Superior temporal gyrus (tissue), 1 donor: Measurements from ENCODE around the gene MADD.

ENCODE experiments used
- DNase-seq: peaks from one replicate; pipeline ENCODE4 v3.0.0-alpha.2; 2016; ENCODE audit errors: extremely low spot score

Gene MADD

DNA sequence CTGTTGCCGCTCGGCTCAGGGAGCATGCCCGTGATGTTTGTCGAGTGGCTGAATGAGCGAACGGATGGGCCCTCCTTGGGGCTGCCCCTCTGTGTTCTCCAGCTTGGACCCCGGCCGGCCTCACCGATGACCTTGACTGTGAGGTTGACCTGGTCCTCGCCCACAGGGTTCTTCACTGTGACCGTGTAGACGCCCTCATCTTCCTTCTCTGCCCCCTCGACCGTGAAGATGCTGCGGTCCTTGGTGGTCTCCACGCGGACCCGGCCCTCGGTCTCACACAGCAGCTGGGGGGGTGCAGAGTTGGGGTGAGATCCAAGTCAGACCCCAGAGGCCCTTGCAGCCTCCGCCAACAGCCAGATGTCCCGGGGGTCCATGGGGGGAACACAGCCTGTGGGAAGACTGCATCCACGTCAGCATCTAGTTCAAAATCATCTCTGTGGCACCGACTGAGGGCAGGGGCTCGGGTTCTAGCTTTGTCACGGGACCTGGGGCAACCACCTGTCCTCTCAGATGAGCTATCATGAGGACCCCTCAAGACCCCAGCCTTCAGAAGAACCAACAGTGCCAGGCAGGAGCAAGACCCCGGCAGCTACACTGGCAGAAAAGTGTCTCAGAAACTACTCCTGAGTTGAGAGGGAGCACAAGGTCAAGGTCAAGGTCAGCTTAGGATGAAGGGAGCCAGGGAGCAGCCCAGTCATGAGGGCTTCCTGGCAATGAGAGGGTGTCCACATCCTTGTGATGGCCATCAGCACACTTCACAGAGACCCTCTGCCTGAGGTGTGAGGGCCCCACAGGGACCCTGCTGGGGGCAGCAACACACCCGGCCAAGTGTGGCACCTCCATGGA, 68.7 kb downstream of the MADD start:
- DNase-seq = no peak

DNA sequence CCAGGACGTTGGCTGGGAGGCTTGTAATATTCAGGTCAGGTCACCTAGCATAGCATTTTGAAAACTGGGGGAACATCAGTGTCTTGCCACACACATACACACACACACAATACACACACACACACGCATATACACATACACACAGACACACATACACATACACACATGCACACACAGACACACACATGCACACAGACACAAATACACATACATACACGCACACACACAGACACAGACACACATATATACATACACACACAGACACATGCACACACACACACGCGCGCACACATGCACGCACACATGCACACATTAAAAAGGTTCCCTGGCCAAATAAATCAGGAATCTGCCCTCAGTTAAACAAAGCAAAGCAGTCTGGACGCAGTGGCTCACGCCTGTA, 70.1 kb downstream of the MADD start:
- no peak for DNase-seq

DNA sequence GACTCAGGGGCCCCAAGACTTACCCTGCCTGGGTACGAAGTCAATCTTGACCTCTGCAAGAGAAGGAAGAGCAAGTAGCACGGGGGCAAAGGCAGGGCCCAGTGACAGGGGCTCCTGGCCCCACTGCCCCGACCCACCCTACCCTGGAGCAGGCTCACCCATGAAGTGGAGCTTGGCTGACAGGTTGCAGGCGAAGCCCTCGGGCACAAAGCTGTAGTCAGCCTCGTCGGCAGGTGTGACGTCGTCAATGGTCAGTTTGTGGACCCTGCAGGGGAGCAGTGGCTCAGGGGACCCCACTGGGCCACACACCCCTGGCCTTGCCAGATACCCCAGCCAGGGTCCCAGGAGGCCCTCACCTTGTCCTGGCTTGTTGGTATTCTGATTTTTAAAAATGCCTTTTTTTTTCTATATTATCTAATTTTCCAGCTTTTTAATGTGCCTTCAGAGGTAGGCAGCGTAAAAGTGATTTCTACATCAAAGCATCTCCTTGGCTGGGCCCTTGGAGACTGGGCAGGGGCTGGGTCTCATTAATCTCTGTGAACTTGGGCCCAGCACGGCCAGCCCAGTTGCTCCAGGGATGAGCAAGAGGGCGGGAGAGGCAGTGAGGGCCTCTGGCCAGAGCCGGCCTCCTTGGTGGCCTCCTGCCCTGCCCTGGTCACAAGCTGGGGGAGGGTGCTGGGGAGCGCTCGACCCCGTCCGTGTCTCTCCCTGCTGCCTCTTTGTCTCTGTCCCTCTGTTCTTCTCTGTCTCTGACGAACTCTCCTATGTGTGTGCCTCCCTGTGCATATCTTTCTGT, 71.2 kb downstream of the MADD start:
- no peak for DNase-seq

DNA sequence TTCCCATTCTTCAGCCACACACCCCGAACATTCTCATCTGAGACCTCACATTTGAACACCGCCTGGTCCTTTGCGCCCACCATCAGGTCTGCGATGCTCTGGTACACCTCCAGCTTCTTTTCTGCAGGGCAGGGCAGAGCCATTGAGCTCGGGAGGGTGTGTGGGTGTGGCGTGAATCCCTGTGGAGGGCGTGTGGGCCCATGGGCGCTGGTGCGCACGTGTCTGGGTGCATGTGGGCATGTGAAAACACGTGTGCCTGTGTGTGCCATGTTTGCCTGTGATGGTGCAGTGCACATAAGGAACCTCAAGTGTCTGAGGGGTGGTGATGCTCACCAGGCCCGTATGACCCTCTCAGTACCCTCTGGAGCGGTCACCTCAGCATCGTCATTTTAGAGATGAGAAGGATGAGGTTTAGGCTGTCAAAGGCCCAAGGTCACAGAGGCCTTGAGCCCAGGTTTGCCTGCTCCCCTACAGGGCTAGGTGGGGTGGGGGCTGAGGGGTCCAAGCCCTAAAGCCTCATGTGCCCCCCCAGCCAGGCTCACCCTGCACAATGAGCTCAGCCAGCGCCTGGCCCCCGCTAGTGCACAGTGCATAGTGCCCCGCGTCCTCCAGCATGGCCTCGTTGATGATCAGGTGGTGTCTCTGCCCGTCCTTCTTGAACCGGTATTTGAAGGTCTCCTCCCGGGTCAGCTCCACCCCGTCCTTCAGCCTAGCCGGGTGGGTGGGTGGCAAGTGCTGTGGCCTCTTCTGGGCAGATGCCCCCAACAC, 72.3 kb downstream of the MADD start:
- no peak for DNase-seq

- no peak for DNase-seq
Measured at GRCh38 chr11:47342854-47343253, 72.9 kb downstream of the MADD start.

GRCh38 chr11:47345890-47346563, 76.1 kb downstream of the MADD start:
- no peak for DNase-seq

DNA sequence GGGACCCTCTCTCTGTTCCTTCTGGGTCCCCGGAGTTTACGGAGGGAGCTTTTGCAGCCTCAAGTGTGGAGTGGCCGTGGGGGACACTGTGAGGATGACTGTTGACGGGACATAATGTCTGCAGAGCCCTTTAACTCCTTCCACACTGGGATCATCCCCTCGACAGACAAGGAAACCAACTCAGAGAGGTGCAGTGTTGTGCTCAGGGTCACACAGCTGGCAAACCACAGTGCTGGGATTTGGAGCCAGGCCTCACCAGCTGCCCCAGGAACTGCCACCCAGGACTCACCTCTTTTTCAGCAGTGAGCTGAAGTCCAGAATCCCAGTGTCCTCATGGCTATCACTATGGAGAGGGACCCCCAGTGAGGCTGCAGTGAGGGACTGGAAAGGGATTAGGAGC, 77.2 kb downstream of the MADD start:
- no peak for DNase-seq

- no peak for DNase-seq
Measured at GRCh38 chr11:47348131-47348802, 78.3 kb downstream of the MADD start.

DNA sequence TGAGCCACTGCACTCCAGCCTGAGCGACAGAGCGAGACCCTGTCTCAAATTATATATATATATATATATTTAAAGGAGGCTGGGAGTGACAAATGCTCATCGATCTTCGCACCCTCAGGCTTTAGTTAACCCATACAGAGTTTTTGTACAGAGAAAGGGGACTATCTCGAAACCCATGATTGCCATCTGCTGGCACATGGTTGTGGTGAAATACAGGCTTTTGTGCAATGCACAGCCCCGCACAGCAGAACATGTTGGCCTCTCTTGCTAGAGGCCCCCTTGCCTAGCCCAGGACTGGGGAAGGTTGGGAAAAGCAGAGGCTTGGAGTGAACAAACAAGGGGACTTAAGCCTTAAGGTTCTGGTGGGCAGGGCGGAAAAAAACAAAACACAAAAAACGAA, 78.9 kb downstream of the MADD start:
- peak; percentile 16 for DNase-seq

GRCh38 chr11:47349521-47350095, 79.7 kb downstream of the MADD start:
- DNase-seq = no peak

DNA sequence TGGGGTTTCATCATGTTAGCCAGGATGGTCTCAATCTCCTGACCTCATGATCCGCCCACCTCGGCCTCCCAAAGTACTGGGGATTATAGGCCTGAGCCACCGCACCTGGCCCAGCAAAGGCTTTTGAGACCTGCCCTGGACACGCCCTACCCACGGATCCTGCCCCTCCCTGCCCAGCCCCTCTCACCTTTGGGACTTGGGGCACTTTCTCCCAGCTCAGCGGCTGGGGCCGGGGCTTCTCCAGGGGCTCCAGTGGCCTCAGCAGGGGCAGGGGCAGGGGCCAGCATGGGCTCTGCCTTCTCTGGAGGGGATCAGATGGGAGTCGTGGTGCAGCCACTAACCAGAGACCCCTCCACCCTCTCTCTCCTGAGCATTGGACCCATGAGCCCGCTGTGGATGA, 80.4 kb downstream of the MADD start:
- no peak for DNase-seq

- no peak for DNase-seq
Measured at GRCh38 chr11:47351156-47352126, 81.5 kb downstream of the MADD start.

DNA sequence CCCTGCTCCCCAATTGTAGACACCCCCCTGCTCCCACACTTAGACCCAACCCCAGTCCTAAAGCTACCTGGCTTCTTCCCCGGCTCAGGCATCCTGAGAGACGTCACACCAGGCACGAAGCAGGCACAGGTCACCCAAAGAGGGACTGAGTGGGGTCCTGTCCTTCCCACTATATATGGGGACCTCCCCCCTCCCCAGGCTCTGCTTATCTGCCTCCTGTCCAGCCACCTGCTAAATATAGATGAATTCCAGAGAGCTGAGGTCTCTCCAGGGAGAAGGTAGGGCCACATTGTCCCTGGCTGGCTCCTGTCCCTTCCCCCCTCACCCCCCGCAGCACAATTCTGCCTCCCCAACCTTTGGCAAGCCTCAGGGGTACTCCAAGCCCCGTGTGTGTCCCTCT, 82.6 kb downstream of the MADD start, which contains the start of gene MYBPC3:
MYBPC3 (minus strand) TSS at position 147 of the 400 bp plus-strand sequence; CDS start at position 92, 55 bp downstream.
- DNase-seq = no peak

DNA sequence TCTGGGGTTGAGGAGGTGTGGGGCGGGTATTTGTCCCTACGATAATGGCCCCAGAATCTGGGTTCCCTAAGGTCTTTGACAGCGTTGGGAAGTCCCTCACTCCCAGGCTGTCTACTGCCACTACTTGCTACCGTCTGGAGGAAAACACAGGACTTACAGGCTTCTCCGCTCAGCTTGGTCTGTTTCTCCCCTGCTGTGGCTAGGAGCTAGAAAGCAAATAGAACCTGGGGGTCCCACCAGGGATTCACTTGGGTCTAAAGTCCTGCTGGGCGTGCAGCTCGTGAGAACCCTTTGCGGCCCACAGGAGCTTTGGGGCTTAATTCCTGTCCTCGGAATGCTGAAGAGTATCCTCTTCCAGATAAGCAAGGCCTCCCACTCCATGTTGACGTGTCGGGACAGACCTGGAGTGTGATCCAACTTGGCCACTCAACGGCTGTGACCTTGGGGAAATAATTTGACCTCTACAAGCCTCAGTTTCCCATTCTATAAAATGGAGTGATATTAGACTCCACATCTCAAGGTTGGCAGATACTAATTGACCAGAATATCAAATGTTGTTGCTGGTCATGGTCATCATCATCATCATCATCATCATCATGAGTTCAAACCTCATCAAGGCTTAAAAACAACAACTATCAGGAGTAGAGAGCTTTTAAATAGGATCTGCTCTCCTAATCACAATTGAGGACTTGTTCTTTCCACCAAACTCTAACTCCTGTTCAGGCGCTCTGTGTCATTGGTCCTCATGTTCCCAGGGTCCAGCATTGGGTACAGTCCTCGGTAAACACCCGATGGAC, 84.2 kb downstream of the MADD start:
- no peak for DNase-seq

- no peak for DNase-seq
Measured at GRCh38 chr11:47354913-47355282, 85.0 kb downstream of the MADD start.

DNA sequence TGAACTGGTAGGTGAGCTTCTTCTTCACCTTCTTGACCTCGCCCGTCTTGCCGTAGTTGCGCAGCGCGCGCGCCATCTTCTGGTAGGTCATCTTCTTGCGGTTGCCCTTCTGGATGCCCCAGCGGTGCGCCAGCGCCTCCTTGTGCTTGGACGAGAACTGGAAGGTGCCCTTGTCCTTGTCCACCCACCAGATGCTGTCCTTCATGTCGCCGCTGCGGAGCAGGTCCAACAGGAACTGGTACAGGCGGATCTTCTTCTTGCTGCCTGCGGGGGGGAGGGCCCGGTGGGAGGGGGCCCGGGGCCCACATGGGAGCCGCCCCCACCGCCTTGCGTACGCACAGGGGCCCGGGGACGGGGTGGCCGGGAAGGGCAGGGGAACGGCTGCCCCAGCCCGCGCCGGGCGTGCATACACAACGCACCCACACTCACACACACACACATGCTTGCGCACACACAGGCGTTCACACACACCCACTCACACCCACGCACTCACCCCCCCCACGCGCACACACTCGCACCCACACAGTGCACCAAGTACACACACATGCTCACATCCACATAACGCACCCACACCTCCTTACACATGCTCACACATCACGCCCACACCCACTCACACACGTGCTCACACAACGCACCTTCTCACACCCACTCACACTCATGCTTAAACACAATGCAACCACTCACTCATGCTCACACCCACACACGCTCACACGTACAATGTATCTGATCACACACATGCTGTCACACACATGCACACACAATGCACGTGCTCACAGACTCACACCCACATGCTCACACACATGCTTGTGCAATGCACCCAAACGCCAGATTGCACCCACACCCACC, 85.6 kb downstream of the MADD start:
- peak; percentile 86 for DNase-seq

- DNase-seq = no peak
Measured at GRCh38 chr11:47356129-47356997, 86.4 kb downstream of the MADD start.
